H1 (cell line): ENCODE data around the gene FKBP5. TPM values are rescaled to one million over a fixed set of nuclear protein-coding genes. Genes with fewer than 3 reads are reported as not detected.

Experiments used
- BACH1 ChIP-seq: IDR thresholded peaks from 2 replicates; pipeline ENCODE4 v1.6.1; 2012; ENCODE audit warnings: low read length, improper control_type of control experiment
- CBX5 ChIP-seq: fragments of 300-800, 300-1000 bp; sonication (generic); IDR thresholded peaks from 2 replicates; pipeline ENCODE4 v1.7.1; 2016; ENCODE audit warnings: antibody characterized with exemption, low read length, low read depth
- CHD1 ChIP-seq: IDR thresholded peaks from 2 replicates; pipeline ENCODE4 v1.6.1; 2012; ENCODE audit warnings: low read depth, low read length, improper control_type of control experiment
- CREB1 ChIP-seq: IDR thresholded peaks from 2 replicates; pipeline ENCODE4 v1.6.1; 2012; ENCODE audit warnings: inconsistent platforms
- EP300 ChIP-seq, 2 experiments: IDR thresholded peaks; 1 replicate in 1 of 2; 2 replicates in 1 of 2; pipeline ENCODE4 v1.6.1; 2011 to 2012; ENCODE audit warnings: low read depth in 2 of 2, low read length in 2 of 2, mild to moderate bottlenecking in 2 of 2, borderline replicate concordance in 1 of 2, inconsistent platforms in 1 of 2, moderate library complexity in 1 of 2
- HDAC2 ChIP-seq, 2 experiments: fragments of 300-600 bp in 1 of 2; sonication (generic) in 1 of 2; IDR thresholded peaks; 2 replicates each; pipeline ENCODE4 v1.6.1; 2011 to 2012; ENCODE audit warnings: low read depth in 2 of 2, low read length in 2 of 2, mild to moderate bottlenecking in 2 of 2, moderate library complexity in 2 of 2, borderline replicate concordance in 1 of 2, inconsistent platforms in 1 of 2
- MAX ChIP-seq: IDR thresholded peaks from 2 replicates; pipeline ENCODE4 v1.6.1; 2012; ENCODE audit warnings: inconsistent platforms
- RFX5 ChIP-seq: IDR thresholded peaks from 2 replicates; pipeline ENCODE4 v1.6.1; 2011; ENCODE audit warnings: low read depth, low read length, improper control_type of control experiment, borderline replicate concordance
- RNF2 ChIP-seq: fragments of 200-900, 300-1000 bp; sonication (generic); IDR thresholded peaks from 2 replicates; pipeline ENCODE4 v1.7.1; 2016; ENCODE audit warnings: borderline replicate concordance, low read depth, mild to moderate bottlenecking, antibody characterized with exemption, low read length; ENCODE audit not compliant: poor library complexity, severe bottlenecking; ENCODE audit errors: missing control alignments
- SIRT6 ChIP-seq: IDR thresholded peaks from one replicate; pipeline ENCODE4 v1.7.1; 2012; ENCODE audit warnings: low read length, inconsistent platforms
- polyA plus RNA-seq, 7 experiments: library from polyadenylated mRNA; depleted of rRNA in 3 of 7; stranded (reverse) in 5 of 7; unstranded in 2 of 7; fragments of >200 nt in 5 of 7; fragments of 200-250 nt in 2 of 7; gene quantifications; 1 replicate in 5 of 7; 2 replicates in 1 of 7; 4 replicates in 1 of 7; pipeline versions ENCODE4 v1.2.1 to v1.2.3, GENCODE V29; 2011 to 2013; ENCODE audit warnings: missing spikeins in 2 of 7, mixed read lengths in 2 of 7
- total RNA-seq: library from RNA; stranded (reverse); fragmentation: NEBNext Ultra II Directional; extraction: Animal tissue kit (Norgen Biotek cat#: 25700); gene quantifications from 2 replicates; pipeline ENCODE4 v1.2.1, GENCODE V29; 2021

FKBP5 gene
- total and polyA plus RNA-seq, 2 of the 8 experiments (the other 6 are each of a cell fraction or from before 2014, with no cell fraction given), result 14.3 to 40.4 TPM

DNA sequence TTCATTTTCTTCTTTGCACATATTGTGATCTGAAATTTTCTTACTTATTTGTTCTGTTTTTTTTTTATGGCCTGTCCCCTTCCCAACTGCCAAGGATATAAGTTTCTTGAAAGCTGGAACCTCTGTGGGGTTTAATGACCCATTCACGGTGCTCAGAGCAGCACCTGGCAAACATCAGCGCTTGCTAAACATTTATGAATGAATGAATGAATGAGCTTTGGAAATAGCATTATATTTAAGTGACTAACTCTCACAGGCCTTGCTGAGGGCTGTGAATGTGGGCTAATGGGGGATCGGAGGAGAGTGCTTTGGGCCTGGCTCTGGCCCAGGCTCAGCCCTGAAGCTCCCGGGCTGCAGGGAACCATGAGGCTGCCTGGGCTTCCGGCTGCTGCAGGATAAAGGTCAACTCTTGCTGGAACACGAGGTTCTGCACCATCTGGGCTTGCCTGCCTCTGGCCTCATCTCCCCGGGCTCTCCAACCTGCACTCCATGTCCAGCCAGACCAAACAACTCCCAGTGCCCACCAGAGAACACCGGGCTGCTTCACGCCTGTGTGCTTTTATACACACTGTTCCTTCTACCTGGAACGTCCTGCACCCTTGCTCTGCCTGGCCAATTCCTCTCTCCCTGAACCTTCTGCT, 33.5 kb upstream of the FKBP5 start (continued):
- no peak for TF ChIP-seq EP300 (IDR thresholded peaks at IDR 0.05; ENCODE audit: borderline replicate concordance in 1 of 2, low read depth in 2 of 2, low read length in 2 of 2)
- TF ChIP-seq BACH1, result no peak
- TF ChIP-seq RFX5, result no peak
- no peak for TF ChIP-seq CHD1
- no peak for TF ChIP-seq CREB1
- TF ChIP-seq CBX5, result no peak
- TF ChIP-seq HDAC2 (IDR thresholded peaks at IDR 0.05; ENCODE audit: borderline replicate concordance in 1 of 2, low read depth in 2 of 2, low read length in 2 of 2), result no peak
- TF ChIP-seq SIRT6, result no peak
- TF ChIP-seq RNF2, result no peak
- no peak for TF ChIP-seq MAX
